HuH-7 (cell line): ENCODE results near the gene ST7.
"Not testable (repeated sequence)": the region's sequence is repeated elsewhere in the genome, so short reads cannot be mapped to it uniquely, and the experiment has no call there.

Experiments used
- DNase-seq: peaks from one replicate; pipeline ENCODE4 v3.0.0; 2011; ENCODE audit warnings: low spot score

ST7 gene

DNA sequence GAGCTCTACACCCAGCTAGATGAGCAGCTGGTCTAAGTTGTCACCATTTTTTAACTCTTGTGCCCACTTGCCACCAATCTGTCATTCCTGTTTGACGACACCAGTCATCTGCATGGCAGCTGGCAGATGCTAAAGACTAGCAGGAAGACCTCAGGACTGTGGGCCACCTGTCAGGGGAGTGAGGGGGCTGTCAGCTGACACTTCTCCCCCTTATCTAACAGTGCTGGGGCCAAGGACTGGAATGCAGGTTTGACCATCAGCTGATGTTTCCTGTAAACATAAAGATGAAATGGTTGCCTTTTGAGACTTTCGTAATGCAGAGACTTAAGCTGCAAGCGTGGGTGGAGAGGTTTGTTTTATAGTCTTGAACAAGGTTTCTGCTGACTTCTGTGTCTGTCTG lies 276.0 kb downstream of the ST7 start:
- DNase-seq = no peak

DNA sequence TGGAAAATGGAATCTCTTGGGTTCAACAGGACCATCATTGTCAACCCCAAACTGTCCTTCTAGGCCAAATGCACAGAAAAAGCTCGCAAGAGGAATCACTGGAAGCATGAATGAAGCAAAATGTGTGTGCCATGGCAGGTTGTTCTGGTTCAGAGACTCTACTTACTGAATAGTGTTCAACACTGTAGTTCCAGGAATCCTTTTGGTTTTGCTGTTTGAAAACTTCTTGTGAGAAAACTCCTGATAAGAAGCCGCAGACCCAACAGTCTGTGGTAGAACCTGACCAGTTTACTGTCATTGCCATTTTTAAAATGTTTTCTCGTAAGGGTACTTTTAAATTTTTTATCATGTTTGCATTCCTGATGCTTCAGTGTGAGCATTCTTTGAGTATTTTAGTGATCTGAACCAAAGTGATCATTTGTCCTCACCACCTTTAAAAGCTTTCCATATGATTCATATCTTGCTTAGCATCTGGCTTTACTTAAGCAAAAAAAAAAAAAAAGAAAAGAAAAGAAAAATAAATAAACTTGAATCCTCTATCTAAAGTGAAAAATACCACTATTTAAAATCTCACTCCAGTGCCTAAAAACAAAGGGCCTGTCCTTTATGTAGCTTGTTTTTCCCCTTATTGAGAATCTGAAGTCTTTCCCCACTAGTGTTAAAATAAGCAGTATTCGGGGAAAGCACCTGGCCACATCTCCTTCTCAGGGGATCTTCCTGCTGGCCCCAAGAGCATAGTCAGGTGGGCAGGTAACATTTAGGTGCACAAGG lies 277.2 kb downstream of the ST7 start:
- DNase-seq = no peak

DNA sequence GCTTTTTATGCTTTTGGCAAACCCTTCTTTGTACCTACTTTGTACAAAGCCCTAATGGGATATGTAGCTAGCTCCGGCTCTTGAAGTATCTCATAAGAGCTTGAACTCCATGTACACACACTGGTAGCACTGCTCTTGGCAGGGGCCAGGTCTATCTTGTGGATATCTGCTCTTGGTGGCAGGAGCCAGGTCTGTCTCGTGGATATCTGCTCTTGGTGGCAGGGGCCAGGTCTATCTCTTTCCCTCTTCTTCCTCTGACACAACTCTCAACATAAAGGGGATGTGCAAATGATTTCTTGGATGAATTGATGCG lies 277.7 kb downstream of the ST7 start:
- no peak for DNase-seq

DNA sequence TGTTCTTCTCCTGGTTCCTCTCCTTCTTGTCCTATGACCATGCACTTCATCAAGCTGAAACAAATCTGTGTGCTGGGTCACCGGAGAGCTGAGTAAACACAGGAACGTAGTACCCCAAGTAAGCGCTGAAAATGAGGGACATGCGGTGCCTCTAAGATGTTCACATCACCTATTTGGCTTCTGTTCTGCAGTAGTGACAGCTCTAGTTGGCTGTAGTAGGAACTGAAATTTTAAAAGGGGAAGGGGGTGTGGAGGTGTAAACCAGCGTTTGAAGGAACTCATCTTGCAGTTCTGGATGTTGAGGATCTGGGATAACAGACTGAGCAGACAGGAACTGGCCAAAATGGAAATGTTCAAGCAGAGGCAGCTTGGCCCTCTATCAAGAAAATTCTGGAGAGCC lies 284.3 kb downstream of the ST7 start:
- no peak for DNase-seq

DNA sequence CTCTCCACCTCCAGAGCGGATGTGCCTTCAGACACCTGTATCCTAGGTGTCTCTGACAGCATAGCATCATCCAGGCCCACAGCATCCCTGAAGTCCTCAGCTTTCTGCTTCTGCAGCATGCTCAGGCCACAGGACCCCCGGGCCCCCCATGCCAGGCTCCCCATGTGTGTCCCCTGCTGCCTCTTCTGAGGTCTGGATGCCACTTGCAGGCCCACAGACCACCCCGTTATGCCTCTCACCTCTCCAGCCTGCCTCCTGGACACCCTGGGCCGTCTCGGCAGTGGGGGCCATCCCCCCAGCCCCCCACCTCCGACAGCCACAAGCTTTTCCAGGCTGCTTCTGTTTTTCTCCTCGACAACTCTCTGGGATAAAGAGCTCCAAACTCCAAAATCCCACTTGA lies 285.2 kb downstream of the ST7 start:
- no peak for DNase-seq

DNA sequence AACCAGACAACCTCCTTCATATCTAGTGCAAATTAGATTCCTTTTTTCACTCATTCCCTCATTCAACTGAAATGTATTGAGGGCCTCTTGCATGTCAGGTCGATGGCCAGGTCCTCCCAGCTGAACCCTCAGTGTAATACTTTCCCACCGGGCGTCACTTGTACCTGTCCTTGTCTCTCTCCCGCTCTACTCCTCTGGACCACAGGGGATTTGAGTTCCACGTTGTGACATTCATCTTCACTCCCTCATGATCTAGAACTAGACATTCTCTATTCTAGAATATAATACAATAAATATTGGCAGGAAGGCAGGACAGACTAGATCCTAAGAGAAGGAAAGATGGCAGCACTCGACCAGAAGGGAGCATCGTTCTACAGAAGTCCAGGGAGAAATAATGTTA lies 285.6 kb downstream of the ST7 start:
- DNase-seq = no peak

DNA sequence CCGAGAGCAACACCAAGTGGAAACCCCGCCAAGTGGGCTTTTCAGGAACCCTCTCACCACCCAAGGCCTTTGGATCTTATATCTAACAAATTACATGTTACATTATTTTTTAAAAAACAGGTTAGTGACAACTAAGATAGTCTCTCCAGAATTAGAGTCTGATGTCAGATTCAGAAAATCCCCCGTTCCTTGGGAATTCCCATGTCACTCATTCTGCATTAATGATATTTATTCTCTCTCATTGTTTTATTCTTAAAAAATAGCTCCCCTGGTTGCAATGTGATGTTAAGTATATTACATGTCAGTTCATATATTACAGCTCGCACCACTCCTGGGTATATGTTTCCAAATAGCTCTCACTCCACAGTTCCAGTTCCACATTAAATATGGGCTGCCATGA lies 287.8 kb downstream of the ST7 start:
- no peak for DNase-seq

DNA sequence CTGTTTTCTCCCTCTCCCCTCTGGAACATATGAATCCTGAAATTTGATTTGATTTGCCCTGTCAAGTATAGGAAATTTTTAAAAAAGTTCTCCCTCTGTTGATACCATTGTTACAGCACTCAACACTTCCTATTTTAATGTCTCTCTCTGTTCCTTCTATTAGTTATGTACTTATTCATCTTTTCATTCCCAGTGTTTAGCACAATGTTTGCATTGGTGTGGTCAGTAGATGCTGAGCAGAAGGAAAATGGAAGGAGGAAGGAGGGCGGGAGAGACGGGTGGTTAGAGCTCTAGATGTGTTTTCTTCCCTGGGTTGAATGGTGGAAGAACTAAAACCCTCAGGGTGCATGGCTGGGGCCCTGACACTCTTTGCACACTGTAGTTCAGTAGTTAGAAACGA lies 290.1 kb downstream of the ST7 start:
- no peak for DNase-seq

DNA sequence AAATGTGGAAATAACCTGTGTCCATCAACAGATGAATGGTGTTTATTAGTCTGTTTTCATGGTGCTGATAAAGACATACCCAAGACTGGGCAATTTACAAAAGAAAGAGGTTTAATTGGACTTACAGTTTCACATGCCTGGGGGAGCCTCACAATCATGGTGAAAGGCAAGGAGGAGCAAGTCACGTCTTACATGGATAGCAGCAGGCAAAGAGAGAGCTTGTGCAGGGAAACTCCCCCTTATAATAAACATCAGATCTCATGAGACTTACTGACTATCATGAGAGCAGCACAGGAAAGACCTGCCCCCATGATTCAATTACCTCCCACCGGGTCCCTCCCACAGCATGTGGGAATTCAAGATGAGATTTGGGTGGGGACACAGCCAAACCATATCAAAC lies 292.4 kb downstream of the ST7 start:
- DNase-seq = not testable (repeated sequence)

DNA sequence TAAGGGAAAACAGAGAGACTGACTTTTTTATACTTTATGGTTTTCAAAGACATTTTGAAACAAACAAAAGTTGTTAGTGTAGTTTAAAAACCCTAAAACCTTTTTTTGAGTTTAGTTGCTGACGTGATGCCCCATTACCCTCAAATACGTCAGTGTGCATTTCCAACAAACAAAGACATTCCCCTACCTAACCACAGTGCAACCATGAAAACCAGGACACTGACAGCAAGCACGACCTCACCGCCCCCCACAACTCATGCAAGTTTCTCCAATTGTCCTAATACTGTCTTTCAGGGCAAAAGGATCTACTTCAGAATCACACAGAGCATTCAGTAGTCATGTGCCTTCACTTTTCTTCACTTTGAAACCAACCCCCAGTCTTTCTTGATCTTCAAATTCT lies 294.5 kb downstream of the ST7 start:
- DNase-seq = no peak

DNA sequence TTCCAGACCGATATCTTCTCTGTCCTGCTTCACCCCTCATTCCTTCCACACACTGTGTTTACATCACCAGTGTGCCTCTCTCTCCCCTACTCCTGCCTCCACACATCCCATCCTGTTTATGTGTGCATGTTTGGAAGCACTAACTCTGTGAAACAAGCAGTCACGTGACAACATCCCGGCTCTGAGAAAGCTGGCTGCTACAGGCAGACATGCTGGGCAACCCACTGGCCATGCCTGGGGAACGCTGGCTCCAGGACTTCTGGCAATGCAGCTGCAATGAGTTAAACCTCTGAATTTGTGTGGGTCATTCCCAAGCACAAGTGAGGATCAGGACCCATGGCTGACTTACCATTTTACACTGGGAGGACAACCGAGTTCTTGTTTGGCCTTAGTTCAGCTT lies 295.5 kb downstream of the ST7 start:
- DNase-seq = no peak

DNA sequence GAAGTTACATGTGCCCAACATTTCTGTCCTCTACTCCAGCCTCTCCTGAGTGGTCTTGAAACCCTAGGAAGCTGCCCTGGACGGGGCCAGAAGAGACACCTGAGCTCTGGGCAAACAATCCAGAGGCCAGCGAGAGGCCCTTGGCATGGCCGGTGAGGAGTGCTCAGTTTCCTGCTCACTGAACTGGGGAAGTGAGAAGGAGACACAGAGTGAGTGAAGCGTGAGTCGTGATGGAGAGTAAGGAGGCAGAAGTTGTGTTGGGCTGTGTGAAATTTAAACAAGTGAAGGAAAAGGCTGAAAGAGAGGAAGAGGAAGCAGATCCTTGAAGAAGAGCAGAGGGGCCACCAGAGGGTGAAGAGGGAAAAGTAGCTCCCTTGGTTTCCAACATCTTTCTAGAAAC lies 296.4 kb downstream of the ST7 start:
- no peak for DNase-seq

DNA sequence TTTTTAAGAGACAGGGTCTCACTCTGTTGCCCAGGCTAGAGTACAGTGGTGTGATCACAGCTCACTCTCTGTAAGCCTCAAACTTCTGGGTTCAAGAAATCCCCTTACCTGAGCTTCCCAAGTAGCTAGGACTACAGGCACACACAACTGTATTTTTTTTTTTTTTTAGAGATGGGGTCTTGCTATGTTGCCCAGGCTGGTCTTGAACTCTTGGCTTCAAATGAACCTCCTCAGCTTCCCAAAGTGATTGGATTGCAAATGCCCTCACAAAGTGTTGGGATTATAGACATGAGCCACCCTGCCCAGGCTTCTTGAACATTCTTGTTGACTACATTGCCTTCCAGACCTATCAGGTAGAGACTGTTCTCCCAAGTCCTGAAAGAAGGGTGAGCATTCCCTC lies 296.9 kb downstream of the ST7 start:
- no peak for DNase-seq

DNA sequence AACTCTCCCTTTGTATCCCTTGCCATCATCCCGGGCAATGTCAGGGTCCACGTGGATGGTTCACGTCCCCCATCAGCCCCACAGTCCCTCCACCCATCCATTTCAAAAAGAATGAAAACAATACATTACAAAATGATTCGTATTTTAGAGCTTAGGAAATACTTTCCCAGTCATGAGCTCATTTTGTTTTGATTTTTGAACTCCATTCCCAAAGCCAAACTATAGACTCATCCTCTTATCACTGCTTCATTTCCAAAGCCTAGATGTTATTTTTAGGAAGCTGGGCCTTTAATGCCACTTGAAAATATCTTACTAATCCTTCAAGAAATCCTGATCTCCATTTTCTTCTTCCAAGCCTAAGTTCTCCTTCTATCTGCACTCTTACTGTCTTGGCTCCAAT lies 297.5 kb downstream of the ST7 start:
- DNase-seq = no peak

DNA sequence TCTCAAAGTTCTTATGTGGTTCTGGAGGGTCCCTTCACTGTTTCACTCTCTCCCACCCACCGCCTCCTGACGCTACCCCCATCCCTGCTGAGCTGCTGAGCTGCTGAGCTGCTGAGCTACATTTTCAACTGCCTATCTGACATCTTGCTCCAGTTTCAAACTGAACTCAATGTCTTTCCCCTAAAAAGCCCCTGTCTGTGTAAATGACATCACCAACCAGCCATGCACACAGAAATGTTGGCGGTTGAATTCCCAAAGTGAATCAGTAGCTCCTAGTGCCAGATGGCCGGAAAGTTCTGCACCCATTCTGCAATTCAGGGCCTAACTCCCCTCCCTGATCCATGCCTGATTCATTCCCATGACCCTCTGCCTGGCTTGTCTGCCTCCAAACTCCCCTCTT lies 298.4 kb downstream of the ST7 start:
- no peak for DNase-seq

DNA sequence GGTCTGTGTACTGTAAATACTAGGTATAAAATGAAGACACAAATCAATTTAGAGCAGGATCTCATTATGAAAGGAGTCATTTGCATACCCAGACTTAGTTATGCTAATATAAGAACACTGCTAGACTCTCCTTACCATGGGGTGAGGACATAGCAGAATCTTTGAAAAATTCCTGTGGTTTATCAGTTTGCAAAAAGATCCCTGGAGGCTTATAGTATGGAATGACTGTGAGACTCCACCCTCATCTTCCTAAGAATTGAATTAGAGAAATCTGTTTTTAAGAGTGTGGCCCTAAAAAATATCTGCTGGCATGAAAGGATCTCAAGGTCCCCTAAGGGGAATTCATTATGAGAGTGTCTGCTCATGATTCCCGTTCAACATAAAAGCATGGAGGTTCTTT lies 306.3 kb downstream of the ST7 start:
- DNase-seq = no peak

DNA sequence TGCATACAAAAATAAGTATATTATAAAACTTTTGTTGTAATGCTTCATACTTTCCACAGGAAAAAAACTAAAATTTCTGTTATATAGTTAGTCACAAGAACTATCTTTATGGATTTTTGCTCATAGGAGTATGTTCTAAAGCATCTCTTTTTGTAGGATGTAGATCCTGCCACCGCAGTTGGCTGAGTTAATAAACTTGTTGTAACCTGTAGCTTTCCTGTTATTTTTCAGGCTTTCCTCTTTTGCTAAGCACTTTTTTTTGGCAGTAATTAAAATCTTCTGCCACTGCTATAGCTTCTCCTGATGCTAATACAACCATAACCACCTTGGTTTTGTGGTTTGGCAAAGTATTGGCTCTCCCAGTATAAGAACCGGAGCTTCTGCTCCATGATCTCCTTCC lies 309.2 kb downstream of the ST7 start:
- no peak for DNase-seq

DNA sequence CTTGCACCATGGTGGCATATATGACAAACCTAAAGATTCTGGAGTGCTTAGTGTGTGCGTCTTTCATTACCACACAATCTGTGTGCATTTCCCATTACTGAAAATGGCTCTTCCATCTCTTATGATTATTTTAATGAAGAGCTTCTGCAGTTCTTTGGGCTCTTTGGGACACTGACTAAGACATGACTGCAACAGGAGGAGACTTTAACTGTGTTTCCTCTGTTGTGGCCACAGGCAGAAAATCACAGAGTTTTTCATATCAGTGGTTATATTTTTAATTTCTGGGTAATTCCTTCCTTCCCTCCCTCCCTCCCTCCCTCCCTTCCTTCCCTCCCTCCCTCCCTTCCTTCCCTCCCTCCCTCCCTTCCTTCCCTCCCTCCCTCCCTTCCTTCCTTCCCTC lies 311.4 kb downstream of the ST7 start:
- no peak for DNase-seq

DNA sequence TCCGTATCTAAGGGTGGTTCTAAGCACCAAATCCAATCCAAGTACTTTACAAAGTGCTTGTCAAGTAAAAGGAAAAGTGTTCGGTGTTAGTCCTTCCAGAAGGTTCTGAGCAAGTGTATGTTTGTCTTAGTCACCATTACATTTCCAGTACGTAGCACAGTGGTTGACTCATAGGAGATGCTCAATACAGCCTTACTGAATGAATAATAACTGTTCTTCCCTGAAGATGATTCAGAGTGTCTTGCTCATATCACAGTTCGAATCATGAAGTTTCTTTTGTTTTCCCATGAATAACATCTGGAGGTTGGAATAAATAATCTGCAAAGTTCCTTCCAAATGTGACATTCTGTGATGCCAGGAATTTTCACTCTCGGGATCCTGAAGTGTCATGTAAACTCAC lies 316.1 kb downstream of the ST7 start:
- DNase-seq = no peak

DNA sequence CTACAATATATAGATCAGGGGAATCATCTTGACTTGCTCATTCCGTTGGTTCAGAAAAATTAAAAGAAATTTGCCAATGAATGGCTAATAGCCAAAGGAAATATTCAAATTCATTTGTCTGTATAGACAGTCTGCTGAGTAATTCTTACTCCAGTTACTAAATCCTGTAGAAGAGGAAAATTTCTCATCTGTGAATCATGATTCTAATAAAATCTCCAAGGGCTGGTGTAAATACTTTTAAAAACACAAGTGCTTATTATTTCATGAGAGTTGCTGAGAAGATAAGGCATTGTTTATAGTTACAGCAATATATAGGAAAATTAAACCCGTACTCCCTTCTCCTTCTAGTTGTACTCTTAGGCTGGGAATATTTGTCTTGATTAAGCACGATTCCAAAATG lies 316.6 kb downstream of the ST7 start:
- DNase-seq = no peak

DNA sequence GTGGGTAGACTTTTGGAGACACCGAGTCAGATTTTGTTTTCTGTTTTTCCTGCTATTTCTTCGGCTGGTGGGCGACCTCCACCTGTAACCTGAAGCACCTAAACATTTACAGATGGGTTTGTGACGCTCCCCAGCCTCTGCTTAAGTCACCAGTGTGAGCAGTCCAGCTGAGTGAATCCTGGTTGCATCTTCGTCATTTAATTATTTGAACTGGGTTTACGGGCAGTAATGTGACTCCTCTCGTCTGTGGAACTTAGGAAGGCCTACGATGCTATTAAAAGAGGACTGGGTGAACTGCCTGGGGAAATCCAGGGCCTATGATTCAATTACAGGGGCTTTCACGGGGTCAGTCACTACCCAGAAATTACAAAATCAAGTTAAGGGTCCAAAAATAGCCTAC lies 317.1 kb downstream of the ST7 start:
- DNase-seq = no peak

DNA sequence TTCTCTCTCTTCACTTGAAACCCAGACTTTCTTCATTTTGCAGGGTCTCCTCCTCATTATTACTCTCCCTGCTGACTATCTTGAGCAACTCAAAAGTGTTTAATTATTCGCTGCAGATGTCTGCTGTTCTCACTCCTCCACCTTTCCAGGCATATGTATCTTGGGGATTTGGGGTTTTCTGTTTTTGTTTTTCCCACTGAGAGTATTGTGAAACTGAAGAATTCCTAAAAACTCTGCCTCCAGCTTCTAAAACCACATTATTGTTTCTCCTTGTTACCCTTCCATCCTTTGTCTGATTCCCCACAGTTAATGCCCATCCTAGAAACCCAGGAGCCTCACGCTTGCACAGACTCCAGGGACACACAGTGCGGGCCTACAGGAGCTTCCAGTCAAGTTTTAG lies 318.3 kb downstream of the ST7 start:
- DNase-seq = no peak

DNA sequence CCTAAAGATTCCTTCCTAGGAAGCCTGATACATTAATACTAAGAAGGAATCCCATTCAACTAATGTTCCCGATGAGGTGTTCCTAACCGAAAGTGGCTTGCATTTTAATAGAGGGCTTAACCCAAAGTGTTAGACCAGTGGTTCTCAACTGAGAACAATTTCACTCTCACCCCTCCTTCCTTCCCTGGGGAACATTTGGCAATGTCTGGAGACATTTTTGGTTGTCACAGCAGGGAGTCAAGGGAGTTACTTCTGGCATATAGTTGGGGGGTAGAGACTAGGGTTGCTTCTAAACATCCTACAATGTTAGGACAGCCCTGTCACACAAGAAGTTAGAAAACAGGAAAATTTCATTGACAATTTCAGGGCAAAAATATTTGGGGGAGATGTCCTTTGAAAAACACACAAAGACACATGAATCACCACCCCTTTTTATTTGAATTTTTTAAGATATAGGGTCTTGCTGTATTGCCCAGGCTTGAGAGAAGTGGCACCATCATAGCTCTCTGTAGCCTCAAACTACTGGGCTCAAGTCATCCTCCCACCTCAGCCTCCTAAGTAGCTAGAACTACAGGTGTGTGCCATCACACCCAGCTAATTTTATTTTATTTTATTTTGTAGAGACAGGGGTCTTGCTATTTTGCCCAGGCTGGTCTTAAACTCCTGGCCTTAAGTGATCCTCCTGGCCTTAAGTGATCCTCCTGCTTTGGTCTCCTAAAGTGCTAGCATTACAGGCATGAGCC lies 318.9 kb downstream of the ST7 start:
- no peak for DNase-seq

DNA sequence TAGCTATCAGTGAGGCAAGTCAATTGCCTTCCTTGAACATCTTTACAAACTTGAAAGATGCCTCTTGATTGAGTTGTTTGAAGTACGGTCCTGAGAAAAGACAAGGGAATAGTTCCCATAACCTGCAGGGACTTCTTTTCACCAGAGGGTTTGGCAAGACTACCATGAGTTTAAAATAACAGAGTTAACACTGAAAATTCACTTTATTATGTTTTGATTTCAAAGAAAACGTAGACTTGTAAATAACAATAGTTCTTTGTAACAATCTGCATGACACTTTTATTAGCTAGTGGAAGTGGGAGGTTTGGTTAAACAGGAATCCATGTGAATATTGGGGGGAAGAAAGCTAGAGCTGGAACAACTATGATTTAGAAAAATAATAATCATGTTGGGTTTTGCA lies 320.0 kb downstream of the ST7 start:
- no peak for DNase-seq
